HEK293T (cell line): ENCODE measurements around the gene UBE2E2.

Experiments used
- CTCF ChIA-PET: fragments of 350-600 bp; formaldehyde crosslinking; extraction: SDS; loops from one replicate; lab custom pipeline; 2021; ENCODE audit warnings: antibody characterized with exemption, inconsistent platforms; lab: Yijun Ruan, JAX
- POLR2A ChIA-PET: fragments of 350-600 bp; formaldehyde crosslinking; extraction: SDS; loops from one replicate; lab custom pipeline; 2020; ENCODE audit warnings: antibody characterized with exemption, inconsistent platforms; lab: Yijun Ruan, JAX
- DNase-seq: peaks from one replicate; pipeline ENCODE4 v3.0.0; 2012; ENCODE audit warnings: mixed read lengths; ENCODE audit errors: extremely low spot score
- ARNT ChIP-seq: fragments of 450-650 bp; IDR thresholded peaks from 2 replicates; pipeline ENCODE4 v1.6.1; 2017; ENCODE audit warnings: mild to moderate bottlenecking
- BHLHE40 ChIP-seq: fragments of 450-650 bp; IDR thresholded peaks from 2 replicates; pipeline ENCODE4 v1.6.1; 2016; ENCODE audit warnings: mild to moderate bottlenecking, moderate library complexity, borderline replicate concordance
- CTBP1 ChIP-seq: fragments of 450-650 bp; IDR thresholded peaks from 2 replicates; pipeline ENCODE4 v1.6.1; 2016; ENCODE audit warnings: borderline replicate concordance
- ELF4 ChIP-seq: fragments of 450-650 bp; IDR thresholded peaks from 2 replicates; pipeline ENCODE4 v1.6.1; 2017; ENCODE audit warnings: antibody characterized with exemption
- FOXA1 ChIP-seq: fragments of 450-650 bp; IDR thresholded peaks from 2 replicates; pipeline ENCODE4 v1.6.1; 2016; ENCODE audit warnings: mild to moderate bottlenecking
- FOXK2 ChIP-seq: fragments of 450-650 bp; IDR thresholded peaks from 2 replicates; pipeline ENCODE4 v1.6.1; 2016; ENCODE audit warnings: mild to moderate bottlenecking
- FOXM1 ChIP-seq: fragments of 450-650 bp; IDR thresholded peaks from 2 replicates; pipeline ENCODE4 v1.6.1; 2017; ENCODE audit warnings: mild to moderate bottlenecking, borderline replicate concordance
- HDGF ChIP-seq: fragments of 450-650 bp; IDR thresholded peaks from 2 replicates; pipeline ENCODE4 v1.6.1; 2017; ENCODE audit warnings: antibody characterized with exemption, borderline replicate concordance
- L3MBTL2 ChIP-seq: fragments of 450-650 bp; conservative IDR thresholded peaks from 2 replicates; pipeline ENCODE4 v1.6.1; 2016; ENCODE audit warnings: mild to moderate bottlenecking
- LEF1 ChIP-seq: fragments of 450-650 bp; IDR thresholded peaks from 2 replicates; pipeline ENCODE4 v1.6.1; 2017; ENCODE audit warnings: mild to moderate bottlenecking, borderline replicate concordance
- NFRKB ChIP-seq: fragments of 450-650 bp; IDR thresholded peaks from 2 replicates; pipeline ENCODE4 v1.6.1; 2016; ENCODE audit warnings: mild to moderate bottlenecking, moderate library complexity
- SP1 ChIP-seq: fragments of 450-650 bp; IDR thresholded peaks from 2 replicates; pipeline ENCODE4 v1.6.1; 2017
- SUZ12 ChIP-seq: fragments of 450-650 bp; IDR thresholded peaks from 2 replicates; pipeline ENCODE4 v1.6.1; 2016; ENCODE audit warnings: mild to moderate bottlenecking
- TARDBP ChIP-seq: fragments of 450-650 bp; IDR thresholded peaks from 2 replicates; pipeline ENCODE4 v1.6.1; 2016
- ZNF384 ChIP-seq: fragments of 450-650 bp; IDR thresholded peaks from 2 replicates; pipeline ENCODE4 v1.6.1; 2016
- TF ChIP-seq, protein P1 (sequence below): fragments of 450-650 bp; IDR thresholded peaks from 2 replicates; pipeline ENCODE4 v1.6.1; 2016

The UBE2E2 gene

DNA sequence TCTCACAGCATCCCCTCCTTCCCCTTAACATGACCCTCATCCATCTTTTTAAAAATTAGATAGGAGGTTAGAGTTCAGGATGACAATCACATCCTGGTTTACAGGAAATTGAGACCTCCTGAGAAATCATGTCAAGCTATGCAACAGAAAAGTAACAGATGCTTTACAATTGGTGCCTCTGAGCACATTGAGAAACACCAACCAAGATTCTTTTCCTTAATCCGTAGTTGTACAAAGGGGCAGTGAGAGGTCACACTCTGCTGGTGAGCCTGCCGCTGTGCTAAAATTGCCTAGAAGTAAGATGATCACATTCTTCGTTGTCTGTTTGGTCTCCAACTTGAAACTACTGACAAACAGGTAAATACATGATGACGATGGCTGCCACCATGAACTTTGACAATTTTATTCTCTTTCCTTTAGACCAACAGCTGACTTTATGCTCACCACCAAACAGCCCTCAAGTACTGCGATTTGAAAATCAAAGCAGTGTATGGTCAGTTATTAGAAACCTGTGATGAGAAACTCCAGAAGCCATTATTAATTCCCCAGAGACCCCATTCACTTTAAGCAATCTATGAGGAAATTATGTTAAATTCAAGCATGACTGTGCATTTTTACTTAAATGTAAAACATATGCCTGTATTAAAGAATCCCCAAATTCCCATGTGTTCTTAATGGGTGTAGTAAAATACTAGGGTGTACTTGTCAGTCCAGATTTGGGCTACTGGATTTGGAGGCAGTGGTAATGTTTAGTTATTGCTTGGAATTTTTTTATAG lies 392.0 kb downstream of the UBE2E2 start:
- ChIA-PET POLR2A (no interaction called here), CTCF (no interaction called here)
- TF ChIP-seq TARDBP (no peak), ZNF384 (no peak), L3MBTL2 (no peak), SP1 (no peak), ELF4 (no peak), SUZ12 (no peak), ARNT (no peak)

DNA sequence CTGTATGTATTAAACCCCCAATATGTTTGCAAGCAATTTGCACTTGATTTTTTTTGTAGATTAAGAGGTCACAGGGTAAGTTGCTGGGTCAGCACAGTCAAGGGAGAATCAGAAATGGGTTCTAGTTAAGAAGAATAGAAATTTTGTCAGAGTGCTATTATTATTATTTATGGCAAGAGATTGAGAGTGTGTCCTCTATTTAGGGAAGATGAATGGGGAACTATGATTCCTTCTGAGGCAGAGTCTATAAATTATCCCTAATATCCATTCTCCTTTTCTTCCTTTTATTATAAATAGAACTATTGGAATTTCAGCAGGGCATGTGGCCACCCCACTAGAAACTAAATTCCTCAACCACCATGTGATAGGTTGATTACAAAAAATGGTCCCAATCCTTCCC lies 392.7 kb downstream of the UBE2E2 start:
- CTCF ChIA-PET, result no interaction called here
- POLR2A ChIA-PET, result no interaction called here
- no peak for DNase-seq
- TF ChIP-seq L3MBTL2 (no peak), SP1 (no peak), FOXA1 (no peak), NFRKB (no peak), BHLHE40 (no peak), ARNT (no peak), TARDBP (no peak)

More for the DNA sequence above, 392.0 kb downstream of the UBE2E2 start:
- no peak for DNase-seq

DNA sequence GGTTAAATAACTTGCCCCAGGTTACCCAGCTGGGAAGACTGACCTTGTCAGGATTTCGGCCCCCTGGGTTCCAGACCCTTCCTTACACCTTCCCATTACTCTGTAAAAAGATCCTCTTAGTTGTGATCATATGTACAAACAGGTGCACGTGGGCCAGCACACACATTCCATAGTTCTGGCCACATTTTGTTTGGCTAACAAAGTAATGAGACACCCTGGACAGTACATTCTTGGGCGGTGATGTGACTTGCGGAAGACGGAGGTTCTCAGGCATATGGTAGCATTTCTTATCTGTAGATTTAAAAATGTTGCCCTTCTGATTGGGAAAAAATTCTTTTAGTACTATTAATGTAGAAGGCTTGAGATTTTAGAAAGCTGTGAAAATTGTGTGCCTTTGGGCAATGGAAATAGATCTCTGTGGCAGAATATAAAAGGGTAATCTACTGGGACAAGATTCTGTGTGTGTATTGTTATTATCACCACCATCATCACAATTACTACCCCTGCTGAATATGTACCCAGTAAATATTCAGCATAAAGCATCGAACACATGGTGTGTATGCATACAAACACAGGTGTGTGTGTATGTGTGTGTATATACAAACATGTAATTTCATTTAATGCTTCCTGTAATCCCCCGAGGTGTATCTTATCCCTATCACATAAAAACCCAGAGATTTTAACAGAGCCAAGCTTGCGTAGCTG lies 397.2 kb downstream of the UBE2E2 start:
- TF ChIP-seq NFRKB (no peak), BHLHE40 (no peak), SP1 (no peak), LEF1 (no peak), ARNT (no peak), CTBP1 (no peak), L3MBTL2 (no peak), HDGF (no peak), FOXK2 (no peak), ZNF384 (no peak), SUZ12 (no peak), TARDBP (no peak)
- TF ChIP-seq, protein P1, sequence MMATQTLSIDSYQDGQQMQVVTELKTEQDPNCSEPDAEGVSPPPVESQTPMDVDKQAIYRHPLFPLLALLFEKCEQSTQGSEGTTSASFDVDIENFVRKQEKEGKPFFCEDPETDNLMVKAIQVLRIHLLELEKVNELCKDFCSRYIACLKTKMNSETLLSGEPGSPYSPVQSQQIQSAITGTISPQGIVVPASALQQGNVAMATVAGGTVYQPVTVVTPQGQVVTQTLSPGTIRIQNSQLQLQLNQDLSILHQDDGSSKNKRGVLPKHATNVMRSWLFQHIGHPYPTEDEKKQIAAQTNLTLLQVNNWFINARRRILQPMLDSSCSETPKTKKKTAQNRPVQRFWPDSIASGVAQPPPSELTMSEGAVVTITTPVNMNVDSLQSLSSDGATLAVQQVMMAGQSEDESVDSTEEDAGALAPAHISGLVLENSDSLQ, result no peak
- CTCF ChIA-PET, result no interaction called here
- POLR2A ChIA-PET, result no interaction called here
- no peak for DNase-seq

DNA sequence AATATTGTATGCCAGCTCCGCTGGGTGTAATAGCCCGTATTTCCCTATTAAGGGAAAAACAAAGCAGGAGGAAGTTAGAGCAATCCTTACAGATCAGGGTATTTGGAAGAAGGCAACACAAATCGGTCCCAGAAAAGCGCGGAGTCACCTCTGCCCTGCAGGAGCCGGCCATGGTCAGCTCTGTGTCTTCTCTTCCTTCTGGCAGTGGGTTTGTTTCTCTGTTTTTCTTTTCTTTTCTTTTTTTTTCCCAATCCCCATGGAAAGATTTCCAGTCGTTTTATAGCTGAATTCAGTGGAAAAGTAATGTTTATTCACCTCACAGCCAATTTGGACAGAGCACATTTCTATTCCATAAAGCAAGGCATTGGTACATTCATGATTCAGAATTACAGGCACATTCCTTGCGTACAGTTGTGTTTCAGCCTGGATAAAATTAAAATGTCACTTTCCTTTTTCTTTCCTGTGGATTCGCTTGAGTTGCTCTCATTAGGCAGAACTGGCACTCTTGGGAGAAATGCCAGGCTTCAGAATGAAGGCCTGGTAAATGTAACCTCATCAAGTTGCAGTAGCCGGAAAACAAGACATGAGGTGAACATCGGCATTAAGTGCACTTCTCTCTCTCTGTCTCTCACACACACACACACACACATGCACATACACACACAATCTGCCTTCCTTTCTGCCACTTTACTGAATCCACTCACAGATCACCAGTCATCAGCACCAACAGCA lies 398.1 kb downstream of the UBE2E2 start:
- ChIA-PET POLR2A (no interaction called here), CTCF (no interaction called here)
- TF ChIP-seq L3MBTL2 (no peak), ARNT (no peak), FOXA1 (no peak), NFRKB (no peak)
- TF ChIP-seq, protein P1, result no peak
- no peak for DNase-seq

DNA sequence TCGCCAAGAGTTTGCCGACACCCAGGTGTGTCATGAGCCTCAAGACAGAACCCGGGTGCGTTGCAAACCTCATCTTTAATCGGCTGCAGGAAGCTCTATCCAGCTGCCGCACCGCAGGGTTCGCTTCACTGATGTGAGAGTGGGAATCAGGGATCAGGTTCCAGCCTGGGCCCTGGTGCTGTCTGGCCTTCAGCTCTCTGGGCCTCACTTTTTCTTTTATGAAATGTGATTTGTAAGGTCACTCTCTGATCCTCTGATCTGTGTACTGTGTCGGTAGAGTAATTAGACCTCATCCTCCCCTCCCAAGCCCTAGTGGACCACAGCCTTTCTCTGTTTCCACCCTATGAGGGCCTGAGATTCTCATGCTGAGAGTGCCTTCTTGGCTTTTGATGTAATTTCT lies 399.8 kb downstream of the UBE2E2 start:
- no peak for TF ChIP-seq FOXK2
- TF ChIP-seq HDGF, result no peak
- TF ChIP-seq FOXA1, result no peak
- no peak for TF ChIP-seq NFRKB
- TF ChIP-seq ELF4, result no peak
- TF ChIP-seq, protein P1, result no peak
- TF ChIP-seq CTBP1, result no peak
- no peak for TF ChIP-seq FOXM1
- TF ChIP-seq ARNT, result no peak
- no peak for TF ChIP-seq LEF1
- no peak for TF ChIP-seq ZNF384
- ChIA-PET POLR2A (no interaction called here), CTCF (interaction anchor here (0.5 kb wide), 1 partner anchor 65 kb away, joined by 3 read pairs; no protein-coding TSS in a partner anchor)
- DNase-seq, result no peak

DNA sequence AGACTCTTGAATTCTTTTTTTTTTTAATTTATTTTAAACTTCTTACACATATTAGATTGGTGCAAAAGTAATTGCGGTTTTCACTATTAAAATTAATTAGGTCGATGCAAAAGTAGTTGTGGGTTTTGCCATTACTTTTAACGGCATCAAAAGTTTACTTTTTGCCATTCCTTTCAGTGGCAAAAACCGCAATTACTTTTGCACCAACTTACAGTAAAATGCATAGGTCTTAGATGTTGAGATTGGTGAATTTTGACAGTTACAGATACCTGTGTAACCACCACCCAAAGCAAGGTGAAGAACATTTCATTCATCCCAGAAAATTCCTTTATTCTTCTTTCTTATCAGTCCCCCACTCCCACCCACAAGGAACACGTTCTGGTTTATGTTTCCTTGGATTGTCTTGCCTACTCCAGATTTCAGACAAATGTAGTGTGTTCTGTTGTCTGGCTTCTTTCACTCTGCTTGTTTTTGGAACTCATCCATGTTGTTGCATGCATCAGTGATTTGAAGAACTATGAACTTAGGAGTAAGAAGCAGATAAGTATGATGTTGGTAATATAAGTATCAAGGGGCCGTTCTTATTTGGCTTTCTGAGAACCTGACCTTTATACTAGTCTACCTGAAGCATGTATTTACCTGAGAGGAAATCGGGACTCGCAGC lies 404.2 kb downstream of the UBE2E2 start:
- POLR2A ChIA-PET, result no interaction called here
- DNase-seq, result no peak
- CTCF ChIA-PET, result no interaction called here
- TF ChIP-seq SUZ12, result no peak
- TF ChIP-seq HDGF, result no peak
- TF ChIP-seq ELF4, result peak; percentile 77
- TF ChIP-seq, protein P1, result no peak
